NCI-H510A treated with DMSO at 0.1 percent for 48 hours (cell line): ENCODE measurements around the gene KLF15.

ENCODE experiments used
- DNase-seq: peaks from one replicate; lab custom pipeline; 2025; lab: John Stamatoyannopoulos, UW

The KLF15 gene

GRCh38 chr3:126389112-126389793 lies 32.0 kb upstream of the KLF15 start:
- peak; percentile 6 for DNase-seq

GRCh38 chr3:126381966-126382365 lies 24.8 kb upstream of the KLF15 start:
- DNase-seq: no peak

DNA sequence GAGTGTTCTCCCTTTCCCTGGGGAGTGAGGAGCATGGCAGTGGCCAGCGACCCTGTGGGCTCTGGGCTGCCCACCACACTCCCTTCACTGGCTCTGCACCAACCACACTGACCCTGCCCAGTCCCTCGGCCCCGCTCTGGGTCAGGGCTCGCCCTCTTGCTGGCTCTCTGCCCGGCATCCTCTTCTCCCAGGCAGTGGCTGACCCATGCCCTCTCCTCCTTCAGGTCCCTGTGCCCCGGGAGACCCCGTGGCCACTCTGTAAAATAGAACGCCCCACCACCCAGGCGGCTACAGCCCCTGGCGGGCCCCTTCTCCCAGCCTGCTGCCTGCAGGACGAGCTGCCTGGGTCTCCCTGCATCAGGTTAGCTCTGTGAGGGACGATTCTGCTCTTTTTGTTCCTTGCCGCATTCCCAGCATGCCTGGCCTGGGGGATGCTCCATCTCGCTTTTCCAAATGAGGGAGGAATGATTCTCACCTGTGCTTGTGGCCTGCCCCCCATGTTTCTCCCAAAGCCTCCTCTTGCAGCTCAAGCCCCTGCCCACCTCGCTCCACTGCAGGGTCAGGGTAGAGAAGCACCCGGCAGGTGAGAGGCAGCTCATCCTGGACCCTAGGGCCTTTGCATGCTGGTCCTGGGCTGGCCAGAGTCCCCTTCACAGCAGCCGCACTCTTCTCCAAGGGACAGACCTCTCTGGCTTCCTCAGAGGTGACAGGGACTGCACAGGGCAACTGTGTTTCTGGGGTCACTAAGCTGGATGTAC lies 23.0 kb upstream of the KLF15 start:
- DNase-seq: no peak

DNA sequence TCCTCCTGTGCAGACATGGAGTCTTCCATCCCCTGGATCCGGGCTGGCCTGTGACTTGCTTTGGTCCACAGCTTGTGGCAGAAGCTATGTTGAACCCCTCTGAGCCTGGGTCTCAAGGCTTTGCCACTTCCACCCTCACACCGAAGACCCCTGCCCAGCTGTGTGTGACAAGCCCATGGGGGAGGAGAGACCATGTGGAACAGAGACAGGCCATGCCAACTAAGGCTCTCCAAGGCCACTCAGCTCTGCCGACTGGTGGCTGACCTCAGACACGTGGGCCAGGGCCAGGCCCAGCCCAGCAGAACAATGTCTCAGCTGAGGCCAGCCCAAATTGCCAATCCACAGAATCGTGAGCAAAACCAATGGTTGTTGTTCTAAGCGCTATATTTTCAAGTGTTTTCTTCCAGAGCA lies 21.1 kb upstream of the KLF15 start:
- no peak for DNase-seq

GRCh38 chr3:126377211-126377610 lies 20.0 kb upstream of the KLF15 start:
- no peak for DNase-seq

- no peak for DNase-seq
Observed at GRCh38 chr3:126376444-126376843, 19.2 kb upstream of the KLF15 start.

- no peak for DNase-seq
Observed at GRCh38 chr3:126375835-126376331, 18.7 kb upstream of the KLF15 start.

GRCh38 chr3:126373682-126374601 lies 16.7 kb upstream of the KLF15 start:
- DNase-seq: no peak

DNA sequence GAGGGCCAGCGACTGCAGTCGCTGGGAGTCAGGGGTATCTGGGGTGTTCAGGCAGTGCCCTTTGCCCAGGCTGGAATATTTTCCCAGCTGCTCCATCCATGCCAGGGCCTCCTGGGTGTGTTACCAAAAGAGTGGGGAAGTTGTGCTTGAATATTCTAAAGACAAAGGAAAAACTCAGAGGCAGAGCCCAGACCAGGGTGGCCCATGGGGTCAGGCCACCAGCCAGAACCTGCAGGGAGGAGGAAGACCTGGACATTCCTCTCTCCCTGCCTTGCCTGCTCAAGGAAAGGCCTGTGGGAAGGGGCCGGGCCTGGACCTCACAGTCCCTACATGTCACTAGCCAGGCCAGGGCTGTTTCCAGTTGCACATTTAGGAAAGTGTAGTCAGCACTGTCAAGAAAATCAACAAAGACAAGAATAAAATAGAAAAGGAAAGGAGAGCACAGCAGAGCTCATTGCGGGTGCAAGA lies 16.0 kb upstream of the KLF15 start:
- DNase-seq: no peak

DNA sequence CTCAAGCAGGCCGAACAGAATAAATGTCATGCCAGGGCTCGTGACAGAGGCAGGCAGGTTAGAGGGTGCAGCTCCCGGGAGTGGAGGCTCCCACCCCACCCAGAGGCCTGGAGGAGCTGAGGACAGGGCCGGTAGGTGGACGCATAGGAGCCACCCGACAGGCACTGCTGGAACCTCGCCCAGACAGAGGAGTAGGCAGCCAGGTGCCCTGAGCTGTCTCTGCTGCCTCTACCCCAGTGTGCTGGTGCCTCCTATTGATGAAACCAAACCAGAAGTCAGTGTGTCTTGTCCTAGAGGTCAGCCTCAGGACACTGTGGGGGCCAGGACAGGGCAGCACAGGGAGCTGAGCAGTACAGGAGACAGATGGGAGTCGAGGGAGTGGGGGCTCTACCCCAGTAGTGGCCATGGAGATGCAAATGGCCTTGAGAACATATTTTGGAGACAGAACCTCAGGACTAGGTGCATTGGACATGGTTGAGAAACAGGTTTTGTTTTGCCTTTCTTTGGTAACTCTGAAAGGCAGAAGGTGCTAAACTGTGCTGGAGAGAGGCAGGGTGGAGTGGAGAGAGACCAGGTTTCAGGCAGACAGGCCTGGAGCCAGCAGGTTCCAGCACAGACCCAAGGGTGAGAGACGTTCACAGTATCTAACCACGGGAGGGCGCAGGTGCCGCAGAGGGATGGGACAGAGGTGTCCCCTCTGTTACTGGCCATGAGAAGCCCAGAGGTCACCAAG lies 15.4 kb upstream of the KLF15 start:
- no peak for DNase-seq

- DNase-seq: no peak
Observed at GRCh38 chr3:126371096-126371705, 14.0 kb upstream of the KLF15 start.

DNA sequence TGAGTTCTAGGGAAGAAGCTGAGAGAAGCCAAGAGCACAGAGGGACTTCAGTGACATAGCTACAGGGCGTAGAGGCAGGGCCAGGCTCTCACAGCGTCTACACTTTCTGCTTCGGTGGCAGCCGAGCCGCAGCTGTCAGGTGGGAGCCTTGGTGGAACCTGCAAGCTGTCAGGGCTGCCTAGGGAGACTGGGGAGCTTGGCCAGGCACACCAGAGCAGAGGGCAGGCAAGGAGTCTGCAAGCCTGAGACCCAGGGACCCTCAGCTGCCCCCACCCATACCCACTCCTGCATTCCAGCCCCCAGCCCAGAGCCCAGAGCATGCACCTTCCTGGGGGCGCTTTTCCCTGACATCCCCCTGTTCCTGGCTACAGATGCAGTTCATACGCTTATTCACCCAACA lies 13.4 kb upstream of the KLF15 start:
- DNase-seq: no peak

- no peak for DNase-seq
Observed at GRCh38 chr3:126370055-126370454, 12.8 kb upstream of the KLF15 start.

- no peak for DNase-seq
Observed at GRCh38 chr3:126369490-126369889, 12.3 kb upstream of the KLF15 start.

GRCh38 chr3:126367316-126367805 lies 10.2 kb upstream of the KLF15 start:
- no peak for DNase-seq

DNA sequence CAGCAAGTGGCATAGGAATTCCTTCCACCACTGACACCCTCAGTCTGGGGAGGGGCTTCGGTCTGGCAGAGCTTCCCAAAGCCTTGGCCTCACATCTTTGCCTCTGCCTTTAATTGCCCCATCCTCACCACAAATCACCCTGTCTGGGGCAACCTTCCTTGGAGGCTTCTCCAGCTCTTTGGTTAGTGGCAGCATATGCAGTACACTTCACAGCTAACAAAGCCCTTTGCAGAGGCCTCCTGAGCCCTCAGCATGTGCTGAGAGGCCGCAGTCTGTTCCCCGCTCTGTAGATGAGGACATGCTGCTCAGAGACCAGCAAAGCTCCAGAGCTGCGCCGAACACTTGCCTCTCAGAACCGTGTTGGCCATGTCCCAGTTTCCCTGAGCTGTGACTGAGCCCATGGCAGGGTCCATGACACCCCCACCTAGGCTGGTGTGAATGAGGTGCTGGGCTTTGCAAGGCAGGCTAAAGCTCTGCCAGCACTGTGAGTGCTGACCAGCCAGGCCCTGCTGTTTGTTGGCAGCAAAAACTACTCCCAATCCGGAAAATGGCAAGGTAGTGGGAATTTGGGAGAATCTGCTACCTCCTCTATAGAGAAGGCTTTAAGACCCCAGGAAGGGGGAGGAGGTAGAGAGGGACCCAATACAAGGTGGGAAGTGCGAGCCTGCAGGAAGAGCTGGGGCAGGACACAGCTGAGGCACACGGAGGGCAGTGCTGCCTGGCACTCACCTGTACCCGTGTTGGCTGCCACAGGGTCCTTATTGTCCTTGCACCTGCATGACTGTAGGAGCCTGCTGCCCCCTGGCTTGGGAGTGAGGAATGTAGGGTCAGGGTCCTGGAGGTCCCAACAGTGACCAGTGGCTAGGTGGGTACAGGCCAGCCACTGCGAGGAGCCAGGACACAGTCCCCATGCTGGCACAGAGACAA lies 8.4 kb upstream of the KLF15 start:
- no peak for DNase-seq

DNA sequence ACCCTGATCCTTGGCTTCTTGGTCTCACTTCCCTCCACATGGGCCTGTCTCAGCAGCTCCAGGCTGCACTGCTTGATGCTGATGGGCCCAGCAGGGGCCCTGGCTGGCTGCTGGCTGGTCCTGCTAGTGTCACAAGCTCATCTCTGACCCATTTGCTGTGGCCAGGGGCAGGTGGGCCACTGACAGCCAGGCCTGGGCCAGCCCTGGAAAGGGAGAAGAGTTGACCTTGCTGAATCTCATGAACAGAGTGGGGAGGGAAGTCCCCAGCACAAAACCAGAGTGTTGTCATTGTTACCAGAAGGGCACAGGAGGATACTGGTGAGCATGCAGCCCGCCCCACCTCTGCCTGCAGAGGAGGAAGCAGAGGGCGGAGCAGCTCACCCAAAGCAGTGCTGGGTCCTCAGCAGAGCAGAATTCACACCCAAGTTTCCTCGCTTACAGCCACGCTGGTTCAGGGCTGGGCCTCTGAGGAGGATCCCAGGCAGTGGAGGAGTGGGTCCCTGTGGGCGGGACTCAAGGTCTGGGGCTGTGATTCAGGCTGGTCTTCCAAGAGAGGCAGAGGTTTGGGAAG lies 7.6 kb upstream of the KLF15 start:
- no peak for DNase-seq

DNA sequence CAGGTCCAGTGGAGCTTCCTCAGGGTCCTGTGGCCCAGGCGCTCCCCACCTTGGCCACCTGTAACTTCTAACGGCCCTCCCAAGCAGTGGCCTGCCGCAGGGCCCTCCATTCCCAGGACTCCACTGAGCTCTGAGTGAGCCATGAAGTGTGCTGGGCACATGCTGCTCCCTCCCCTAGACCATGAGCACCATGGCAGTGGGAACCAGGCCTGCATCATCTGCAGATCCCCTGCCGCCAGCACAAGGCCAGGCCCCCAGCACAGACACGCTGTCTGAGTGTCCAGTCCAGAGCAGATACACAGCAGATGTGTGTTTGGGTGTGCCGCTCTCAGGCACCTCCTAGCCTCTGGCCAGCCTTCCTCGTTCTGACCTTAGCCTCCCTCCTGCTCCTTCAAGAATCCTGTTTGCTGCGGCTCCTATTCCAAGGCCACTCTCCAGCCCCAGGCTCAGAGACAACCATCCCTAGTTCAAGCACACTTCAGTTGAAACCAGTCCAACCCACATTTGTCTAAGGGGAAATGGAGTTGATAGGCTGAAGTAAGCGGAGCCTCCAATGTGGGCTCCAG lies 7.0 kb upstream of the KLF15 start:
- no peak for DNase-seq

- no peak for DNase-seq
Observed at GRCh38 chr3:126361211-126361610, 4.0 kb upstream of the KLF15 start.
